ENCODE results near the gene NELFB. TPM values are rescaled to one million over a fixed set of nuclear protein-coding genes. Genes with fewer than 3 reads are reported as not detected.

NELFB gene
- total and polyA plus RNA-seq, 9 of the 15 experiments (the other 6 are each of a cell fraction or from before 2014, with no cell fraction given) = 0.24 to 84.0 (median 29.7) TPM

GRCh38 chr9:137276473-137277328 is 21.6 kb downstream of the NELFB start (continued):
- no peak for TF ChIP-seq ZNF518B (CRISPR knock-in tag; IDR thresholded peaks at IDR 0.05)
- TF ChIP-seq TSHZ1 (CRISPR knock-in tag; IDR thresholded peaks at IDR 0.05) = no peak
- TF ChIP-seq ZNF778 (CRISPR knock-in tag; IDR thresholded peaks at IDR 0.05) = no peak
- no peak for TF ChIP-seq E2F4 (CRISPR knock-in tag; IDR thresholded peaks at IDR 0.05; ENCODE audit: low read depth)
- TF ChIP-seq MAX (CRISPR knock-in tag; IDR thresholded peaks at IDR 0.05) = peak; percentile 86
- TF ChIP-seq HDAC1 (IDR thresholded peaks at IDR 0.05) = peak; percentile 45 to 79; a peak in 2 of 4 replicates
- TF ChIP-seq MTA1 (IDR thresholded peaks at IDR 0.05; ENCODE audit: borderline replicate concordance) = no peak; the same call in 1 of the 2 replicates
- TF ChIP-seq CBFA2T2 (conservative IDR thresholded peaks at IDR 0.05) = peak; percentile 12; the same call in 1 of the 2 replicates
- no peak for TF ChIP-seq SMARCB1 (IDR thresholded peaks at IDR 0.05; ENCODE audit: insufficient read length, low read depth)
- 0 out of 2 replicates have a peak, but pooled peaks have one; percentile 62 for TF ChIP-seq ZNF511 (CRISPR knock-in tag; IDR thresholded peaks at IDR 0.05)
- TF ChIP-seq HNRNPUL1 (IDR thresholded peaks at IDR 0.05; ENCODE audit: low read length) = no peak
- TF ChIP-seq MLX (CRISPR knock-in tag; conservative IDR thresholded peaks at IDR 0.05) = no peak
- no peak for TF ChIP-seq ZNF830 (CRISPR knock-in tag; IDR thresholded peaks at IDR 0.05)
- TF ChIP-seq TRIM25 (IDR thresholded peaks at IDR 0.05; ENCODE audit: borderline replicate concordance) = no peak
